CD4-positive, alpha-beta T cell treated with Interleukin-12 subunit alpha and Interleukin-12 subunit beta, for 1 hour (primary cell): ENCODE data around the gene EVC2.
"Not testable (repeated sequence)": the region's sequence is repeated elsewhere in the genome, so short reads cannot be mapped to it uniquely, and the experiment has no call there.

Experiments used
- DNase-seq: peaks from one replicate; pipeline ENCODE4 v3.0.0-alpha.2; 2020

EVC2 gene

DNA sequence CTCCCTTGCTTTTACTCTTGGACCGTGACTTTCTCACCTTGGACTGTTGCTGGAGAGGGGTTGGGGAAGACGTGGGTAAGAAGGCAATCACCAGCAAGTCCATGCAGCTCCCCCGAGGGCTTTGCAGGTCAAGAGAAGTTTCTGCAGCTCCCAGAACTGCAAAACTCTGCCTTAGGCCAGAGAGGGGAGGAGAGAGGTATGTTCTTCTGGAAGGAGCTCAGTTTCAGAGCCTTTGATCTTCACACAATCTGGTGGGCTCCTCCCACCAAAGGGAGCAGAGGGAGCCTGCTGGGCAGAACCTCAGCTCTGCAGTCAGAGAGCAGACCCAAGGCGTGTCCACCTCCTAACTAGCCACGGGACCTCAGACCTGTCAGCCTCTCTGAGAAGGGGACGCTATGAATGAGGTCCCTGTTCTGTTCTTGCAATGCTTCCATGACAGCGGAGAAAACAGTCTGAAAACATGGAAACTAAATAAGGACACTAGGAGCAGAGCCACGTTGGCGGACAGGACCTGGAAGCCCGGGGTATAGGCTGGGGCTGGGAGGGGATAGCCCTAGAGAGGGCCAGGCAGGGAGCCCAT, 92.8 kb downstream of the EVC2 start:
- DNase-seq: no peak

DNA sequence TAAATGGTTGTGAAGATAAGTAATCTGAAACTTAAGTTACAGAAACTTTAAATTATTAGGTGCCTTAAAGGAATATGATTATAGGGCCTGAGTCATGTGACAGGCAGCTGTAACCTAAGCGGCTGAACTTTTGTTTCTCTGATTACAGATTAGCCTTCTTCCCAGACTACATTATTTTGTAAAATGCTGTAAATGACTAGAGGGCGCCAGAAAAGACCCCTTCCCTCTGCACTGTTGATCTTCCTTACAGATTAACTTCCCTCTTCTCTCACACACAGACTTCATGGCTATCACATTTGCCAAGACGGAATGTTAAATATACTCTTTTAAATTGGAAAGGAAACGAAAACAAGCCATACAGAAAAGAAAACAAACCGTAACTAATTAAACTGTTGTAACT, 96.6 kb downstream of the EVC2 start:
- DNase-seq: no peak

DNA sequence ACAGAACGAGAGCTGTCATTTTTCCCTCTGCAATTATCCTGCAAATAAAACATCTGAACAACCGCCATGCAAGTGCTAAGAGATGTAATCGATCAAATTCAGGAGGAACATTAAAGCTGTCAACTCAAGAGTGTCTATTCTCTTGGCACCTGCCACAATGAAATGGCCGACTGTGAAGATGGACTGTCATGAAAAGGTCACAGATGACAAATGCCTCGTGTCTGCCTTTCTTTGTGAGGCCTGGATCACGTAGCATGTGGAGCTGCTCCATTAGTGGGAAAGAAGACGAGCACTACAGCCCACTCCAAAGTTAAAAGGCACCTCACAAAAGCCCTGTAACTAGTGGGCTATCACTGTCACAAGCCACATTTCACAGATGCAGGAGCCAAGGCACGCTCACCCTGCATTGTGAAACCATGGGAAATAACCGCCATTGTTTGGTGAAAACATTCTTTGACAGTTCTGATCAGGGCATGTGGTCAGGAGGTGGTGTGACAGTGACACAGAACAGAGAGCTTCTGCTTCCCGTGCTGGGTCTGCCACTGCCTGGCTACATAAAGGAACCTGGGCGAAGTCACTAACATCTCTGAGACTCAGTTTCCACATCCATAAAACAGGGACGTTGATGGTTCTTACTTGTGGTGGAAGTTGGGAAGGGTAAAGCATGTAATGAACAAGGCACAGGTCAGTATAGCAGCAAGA, 98.9 kb downstream of the EVC2 start:
- no peak for DNase-seq

DNA sequence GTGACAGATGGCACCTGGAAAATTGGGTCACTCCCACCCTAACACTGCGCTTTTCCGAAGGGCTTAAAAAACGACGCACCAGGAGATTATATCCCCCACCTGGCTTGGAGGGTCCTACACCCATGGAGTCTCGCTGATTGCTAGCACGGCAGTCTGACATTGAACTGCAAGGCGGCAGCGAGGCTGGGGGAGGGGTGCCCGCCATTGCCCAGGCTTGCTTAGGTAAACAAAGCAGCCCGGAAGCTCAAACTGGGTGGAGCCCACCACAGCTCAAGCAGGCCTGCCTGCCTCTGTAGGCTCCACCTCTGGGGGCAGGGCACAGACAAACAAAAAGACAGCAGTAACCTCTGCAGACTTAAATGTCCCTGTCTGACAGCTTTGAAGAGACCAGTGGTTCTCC, 114.5 kb downstream of the EVC2 start:
- DNase-seq: not testable (repeated sequence)

DNA sequence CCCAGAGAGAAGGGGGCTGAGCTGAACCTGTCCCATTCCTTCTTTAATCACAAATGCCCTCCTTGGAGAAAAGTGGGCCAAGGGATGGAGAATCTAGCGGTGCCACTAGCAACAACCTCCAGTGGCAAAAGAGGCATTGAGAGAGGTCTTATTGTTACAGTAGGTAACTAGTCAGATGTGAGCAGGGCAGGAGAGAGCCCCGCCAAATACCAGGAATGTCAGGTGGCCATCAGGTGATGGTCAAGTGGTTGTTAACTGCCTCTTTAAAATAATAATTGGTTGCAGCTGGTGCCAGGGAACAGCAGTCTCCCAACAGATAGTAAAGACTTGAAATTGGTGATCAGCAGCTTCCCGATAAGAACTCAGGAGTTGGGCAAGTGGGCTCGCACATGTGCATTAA, 116.1 kb downstream of the EVC2 start:
- no peak for DNase-seq

DNA sequence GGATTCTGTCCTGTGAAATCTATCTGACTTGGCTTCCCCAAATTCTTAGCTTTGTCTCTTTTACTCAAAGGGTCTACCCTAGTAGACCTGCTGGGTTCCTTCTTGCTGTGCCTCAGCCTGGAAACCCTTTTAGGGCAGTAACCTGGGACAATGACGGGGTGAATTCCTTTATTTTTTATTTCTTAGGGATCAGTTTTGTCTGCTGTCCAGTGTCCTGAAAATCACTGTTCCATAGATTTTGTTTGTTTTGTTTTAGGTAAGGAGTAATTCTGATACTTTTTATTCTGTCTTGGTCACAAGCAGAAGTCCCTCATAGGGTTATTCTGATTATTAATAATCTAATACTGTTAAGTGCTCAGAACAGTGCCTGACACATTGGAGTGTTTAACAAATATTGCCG, 118.9 kb downstream of the EVC2 start:
- DNase-seq: no peak

DNA sequence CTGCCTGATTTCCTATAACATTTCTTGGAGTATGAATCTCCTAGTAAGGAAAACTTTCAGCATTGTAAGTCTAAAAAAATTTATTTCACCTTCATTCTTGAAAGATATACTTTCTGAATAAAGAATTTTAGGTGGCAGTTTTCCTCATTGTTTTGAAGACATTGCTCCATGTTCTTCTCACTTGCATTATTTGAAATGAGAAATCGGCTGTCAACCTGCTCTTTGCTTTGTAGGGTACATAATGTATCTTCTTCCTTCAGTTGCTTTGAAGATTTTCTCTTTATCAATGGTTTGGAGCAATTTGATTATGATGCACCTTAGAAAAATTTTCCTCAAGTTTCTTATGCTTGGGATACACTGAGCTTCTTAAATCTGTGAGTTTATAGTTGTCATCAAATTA, 120.3 kb downstream of the EVC2 start:
- DNase-seq: no peak

DNA sequence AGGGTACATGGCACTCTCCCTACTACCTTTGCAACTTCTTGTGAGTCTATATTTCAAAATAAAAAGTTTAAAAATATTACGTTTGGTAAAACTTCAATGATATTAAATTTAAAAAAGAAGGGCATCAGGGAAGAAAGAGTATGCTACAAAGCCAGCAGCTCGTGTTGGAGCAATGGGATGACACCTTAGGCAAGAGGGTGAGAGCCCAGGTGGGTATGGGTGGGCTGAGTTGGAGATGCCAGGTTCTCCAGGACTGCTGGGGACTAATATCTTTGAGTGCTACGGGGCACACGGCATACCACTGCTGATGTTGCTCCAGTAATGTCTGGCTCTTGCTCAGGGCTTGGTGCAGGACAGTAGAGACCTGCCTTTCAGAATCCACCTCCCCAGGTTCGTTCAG, 132.4 kb downstream of the EVC2 start:
- no peak for DNase-seq

DNA sequence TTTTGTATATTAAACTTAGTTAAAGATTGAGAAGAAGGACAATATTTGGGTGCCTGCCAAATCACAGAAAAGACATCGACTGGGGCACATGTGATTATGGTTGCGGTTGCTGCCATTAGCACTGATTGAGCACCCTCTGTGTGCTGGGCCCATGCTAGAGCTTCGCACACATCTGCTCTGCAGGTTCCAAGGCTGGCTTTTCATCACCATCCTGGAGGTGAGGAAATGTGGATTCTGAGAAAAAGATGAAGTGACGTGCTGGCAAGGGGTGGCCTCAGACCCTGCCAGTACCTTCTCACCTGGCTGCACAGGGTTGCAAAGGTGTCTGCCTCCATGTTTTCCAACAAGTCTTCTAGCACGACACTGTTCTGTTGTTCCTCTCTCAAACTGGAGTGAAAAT, 134.0 kb downstream of the EVC2 start:
- DNase-seq: no peak

DNA sequence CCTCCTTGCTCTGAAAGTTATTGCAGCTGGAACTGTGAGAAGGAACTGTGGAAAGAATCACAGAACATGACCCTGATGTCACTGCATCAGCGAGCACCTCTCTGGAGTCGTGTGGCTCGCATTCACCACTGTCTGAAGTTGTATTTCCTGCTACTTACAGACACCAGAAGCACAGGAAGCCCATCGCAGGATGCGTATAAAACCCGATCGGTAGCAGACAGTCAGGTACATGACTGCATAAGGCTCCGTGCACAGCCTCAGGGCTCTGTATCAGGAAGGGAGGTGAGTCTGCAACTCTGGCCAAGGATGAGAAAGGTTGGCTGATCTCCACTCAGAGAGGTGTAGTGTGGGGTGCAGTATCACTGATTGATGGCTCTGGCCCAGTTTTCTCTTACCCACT, 134.4 kb downstream of the EVC2 start:
- DNase-seq: no peak

DNA sequence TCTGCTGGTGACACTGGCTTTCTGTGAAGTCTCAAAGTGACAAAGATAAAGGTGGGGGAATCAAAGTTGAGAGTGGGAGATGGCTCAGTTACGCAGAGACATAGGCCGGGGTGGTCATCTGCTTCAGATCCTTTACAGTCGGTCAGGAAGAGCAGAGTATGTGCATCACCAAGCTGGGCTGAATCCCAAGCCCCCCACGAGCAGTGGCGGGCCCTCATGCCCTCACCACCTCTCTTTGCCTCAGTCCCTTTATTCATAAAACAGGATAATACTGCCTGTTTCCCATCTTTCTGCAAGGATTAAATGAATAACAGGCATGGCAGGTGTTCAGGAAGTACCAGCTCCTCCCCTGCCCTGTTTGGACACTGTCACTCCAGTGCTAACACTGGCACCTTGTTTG, 135.6 kb downstream of the EVC2 start:
- DNase-seq: no peak

DNA sequence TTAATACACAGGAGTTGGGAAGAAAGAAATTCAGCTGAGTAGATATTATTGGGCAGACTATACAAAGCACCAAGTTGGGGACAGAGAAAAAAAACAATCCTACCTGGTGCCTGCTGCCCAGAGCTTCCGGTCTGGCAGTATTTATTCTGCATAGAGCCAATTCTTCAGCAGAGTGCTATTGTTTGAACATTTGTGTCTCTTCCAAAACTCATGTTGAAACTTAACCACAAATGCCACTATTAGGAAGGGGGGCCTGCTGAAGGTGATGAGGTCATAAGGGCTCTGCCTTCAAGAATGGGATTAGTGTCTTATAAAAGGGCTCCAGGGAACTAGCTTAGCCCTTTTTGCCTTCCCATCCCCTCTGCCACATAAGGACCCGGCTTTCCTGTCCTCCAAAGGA, 136.2 kb downstream of the EVC2 start:
- no peak for DNase-seq

DNA sequence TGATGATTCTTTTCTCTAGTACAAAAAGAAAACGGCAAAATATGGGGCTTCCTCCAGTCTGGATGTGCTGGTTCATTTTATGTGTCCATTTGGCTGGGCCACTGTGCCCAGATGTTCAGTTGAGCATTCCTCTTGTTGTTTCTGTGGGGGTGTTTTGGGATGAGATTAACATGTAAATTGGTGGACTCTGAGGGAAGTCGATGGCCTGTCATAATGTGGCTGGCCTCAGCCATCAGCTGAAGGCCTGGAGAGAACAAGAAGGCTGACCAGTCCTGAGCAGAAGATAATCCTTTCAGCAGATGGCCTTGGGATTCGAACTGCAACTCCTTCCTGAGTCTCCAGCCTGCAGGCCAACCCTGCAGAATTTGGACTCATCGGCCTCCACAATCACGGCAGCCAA, 136.7 kb downstream of the EVC2 start:
- DNase-seq: no peak

DNA sequence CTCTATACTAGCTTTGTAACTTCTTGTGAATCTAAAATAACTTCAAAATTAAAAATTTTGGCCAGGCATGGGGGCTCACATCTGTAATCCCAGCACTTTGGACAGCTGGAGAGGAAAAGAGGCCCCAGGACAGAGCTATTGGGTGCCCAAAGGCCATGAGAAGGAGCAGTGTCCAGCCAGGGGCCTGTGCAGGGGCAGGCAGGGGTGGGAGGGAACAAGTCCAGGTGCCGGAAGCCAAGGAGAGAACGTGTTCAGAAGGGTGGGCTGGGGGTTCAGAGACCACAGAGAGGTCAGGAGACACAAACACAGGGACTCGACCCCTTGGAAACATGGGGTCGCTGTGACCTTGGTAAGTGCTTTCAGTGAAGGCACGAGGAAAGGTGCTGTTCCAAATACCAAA, 138.9 kb downstream of the EVC2 start:
- no peak for DNase-seq

DNA sequence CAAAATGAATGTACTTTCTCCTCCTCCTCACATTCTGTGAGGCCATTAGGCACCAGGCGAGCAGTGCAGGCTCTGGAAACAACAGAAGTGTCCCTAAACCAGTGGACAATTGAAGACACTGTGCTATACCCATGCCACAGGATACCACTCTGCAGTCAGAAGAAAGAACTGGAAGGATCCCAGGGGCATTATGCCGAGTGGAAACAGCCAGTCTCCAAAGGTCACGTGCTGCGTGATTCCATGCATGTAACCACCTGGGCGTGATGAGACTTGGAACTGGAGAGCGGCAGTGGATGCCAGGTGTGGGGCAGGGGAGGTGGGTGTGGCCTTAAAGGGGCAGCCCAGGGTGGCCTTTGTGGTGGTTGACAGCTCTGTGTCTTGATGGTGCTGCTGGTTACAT, 139.4 kb downstream of the EVC2 start:
- no peak for DNase-seq

DNA sequence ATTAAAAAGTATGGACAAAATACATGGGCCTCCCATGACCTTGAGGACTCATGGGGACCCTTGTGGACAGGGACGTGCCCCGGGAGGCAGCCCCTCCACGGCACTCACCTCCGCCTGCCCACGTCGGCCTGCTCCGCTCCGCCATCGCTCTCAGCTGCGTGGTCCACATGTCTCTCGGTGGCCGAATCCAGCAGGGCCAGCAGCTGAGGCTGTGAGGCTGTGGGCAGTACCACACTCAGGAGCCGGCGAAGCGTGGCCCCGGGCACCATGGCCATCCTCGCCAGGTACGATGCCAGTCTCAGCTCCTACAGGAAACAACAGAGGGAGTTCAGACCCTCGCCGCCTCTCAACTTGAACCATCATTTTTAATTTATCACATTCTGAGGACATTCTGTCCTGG, 140.0 kb downstream of the EVC2 start:
- DNase-seq: no peak

DNA sequence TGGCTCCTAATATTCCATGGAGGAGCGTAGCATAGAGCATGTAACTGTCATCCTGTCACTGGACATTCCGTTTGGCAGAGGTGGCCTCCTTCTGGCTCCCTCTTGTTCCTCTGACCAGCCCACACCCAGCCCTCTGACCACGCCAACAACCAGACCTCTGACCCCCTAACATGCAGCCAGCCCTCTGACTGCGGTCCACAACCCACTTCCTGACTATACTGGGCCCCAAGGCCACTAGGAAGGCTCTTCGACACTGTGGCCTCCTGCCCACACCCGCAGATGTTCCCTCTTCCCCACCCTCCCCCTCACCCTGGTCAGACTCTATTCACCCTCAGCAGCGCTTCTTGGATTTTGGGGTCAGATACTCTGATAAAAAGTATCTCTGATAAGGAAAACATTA, 141.4 kb downstream of the EVC2 start:
- no peak for DNase-seq

DNA sequence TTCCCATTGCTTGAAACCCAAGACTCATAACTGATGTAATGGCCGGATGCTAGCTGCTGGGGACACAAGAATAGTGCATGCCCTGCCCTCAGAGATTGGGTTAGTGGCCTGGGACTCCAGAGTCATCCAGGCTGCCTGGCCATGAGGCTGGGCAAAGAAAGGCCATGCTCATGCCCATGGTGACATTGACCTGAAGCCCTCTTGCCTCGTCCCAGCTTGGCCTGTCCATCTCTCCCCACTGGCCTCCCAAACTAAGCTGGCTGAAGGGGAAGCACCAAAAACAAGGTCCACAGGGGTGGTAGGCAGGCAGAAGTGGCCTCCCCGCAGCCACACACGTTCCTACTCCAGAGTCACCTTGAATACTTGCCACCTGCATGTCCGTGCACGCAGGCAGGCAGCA, 141.8 kb downstream of the EVC2 start:
- DNase-seq: no peak

DNA sequence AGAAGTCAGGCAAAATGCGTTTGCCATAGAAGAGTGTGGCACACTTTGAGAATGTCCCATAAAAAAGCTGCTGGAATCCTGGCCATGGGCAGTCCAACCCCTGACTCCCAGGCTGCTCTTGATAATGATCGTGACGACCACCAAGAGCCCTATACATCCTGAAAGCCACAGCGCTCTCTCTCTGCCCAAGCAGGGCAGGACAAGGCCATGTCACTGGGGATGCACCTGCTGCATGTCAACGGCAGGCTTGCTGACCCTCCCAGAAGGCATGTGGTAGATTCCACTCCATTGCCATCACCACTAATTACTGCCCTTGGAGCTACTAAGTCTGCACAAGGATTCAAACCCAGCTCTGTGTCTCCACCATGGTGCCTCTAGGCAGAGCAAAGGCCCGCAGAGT, 144.5 kb downstream of the EVC2 start:
- no peak for DNase-seq

DNA sequence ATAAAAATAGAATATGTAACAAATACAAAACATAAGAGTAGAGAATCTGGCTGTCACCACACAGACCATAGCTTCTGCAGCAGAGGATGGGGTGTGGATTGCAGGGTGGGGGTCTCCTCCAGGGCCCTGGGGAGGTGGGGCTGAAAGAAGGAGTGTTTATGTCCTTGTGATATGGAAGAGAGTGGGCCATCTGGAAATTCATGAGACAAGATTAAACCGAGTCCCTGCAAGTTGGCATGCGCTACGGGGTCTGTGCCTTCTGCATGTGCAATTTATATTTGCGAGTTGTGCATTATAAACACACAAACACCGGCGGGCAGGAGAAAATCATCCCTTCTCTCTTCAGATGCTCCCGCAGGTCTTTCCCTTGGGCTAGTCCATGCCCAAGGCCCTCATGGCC, 145.9 kb downstream of the EVC2 start:
- DNase-seq: no peak

DNA sequence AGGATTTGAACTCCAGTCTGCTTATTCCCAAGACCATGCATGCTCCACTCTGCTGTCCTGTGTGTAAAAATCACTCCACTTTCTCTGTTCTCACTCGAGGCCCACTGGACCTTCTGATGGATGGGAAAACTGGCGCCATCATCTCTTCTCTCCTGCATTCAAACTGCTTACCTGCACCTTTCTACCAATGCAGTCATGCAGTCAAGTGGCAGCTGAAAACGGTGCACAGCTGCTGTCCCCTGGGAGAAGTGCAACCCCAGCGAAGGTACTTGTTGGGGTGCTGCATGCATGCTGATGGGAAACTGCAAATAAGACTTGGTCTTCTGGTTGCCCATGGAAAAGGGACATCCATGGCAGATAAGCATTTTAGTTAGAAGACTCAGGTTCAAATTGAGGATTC, 147.1 kb downstream of the EVC2 start:
- no peak for DNase-seq

DNA sequence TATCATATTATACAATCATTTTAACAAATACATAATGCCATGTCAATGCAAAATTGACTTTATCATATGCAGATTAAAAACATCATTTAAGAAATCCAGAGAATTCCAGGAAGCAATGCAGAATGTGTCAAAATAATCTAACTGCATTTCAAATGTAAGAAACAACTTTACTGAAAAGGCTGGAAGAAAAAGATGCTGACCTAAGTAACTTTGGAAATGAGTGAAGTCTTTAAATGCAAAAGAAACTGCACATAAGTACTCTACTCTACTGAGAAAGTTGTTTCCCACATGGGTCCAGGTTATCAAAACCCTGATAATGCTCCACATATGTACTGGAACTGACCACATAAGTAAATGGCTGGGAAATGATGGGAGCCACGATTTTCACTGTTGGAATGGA, 149.9 kb downstream of the EVC2 start:
- DNase-seq: no peak

DNA sequence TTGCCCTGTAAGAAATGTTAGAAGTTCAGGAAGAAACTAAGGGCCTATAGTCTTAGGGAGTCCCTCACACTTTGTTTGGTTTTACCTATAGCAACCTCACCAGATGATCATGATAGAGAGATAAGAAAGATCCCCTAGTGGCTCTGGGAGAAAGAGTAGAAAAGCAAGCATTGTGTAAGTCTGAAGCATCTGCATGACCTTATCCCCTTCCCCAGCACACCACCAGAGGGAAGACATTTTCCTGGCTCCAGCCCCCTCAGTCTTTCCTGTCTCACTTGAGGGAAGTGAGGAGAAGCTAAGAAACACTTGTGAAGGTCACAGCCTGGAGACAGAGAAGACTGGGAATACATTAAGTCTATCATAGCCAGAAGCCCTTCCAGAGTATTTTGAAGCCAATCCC, 154.0 kb downstream of the EVC2 start:
- no peak for DNase-seq

DNA sequence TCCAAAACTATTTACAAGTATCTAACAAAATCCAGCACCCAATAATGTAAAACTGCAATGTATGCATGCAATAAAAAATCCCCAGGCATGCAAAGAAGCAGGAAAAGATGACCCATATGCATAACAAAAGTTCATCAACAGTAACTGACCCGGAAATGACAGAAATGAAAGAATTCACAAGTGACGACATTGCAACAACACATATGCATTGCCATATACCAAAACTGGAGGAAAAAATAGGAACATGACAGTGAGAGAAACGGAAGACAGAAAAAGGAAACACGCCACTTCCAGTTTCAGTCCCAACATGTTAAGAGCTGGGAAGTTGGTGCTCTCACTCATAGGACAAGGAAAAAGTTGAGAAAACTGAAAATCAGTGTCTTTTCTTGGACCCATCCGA, 154.6 kb downstream of the EVC2 start:
- no peak for DNase-seq

DNA sequence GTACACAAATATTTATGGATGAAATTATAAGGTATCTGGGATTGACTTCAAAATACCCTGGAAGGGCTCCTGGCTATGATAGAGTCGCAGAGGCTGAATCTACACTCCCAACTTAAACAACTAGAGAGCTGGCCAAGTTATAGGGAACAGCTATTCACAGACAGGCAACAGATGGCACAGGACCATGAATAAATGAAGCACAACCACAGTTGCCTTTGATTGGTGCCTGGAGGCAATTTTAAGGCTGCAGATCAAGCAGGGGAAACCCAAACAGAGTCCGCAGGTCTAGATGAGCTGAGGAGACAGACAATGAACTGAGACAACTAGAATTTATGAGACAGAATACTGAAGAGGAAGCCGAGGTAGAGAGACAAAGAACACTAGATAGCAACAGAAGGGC, 155.9 kb downstream of the EVC2 start:
- no peak for DNase-seq
